ENCODE measurements around the gene ZNF845.

The ZNF845 gene

GRCh38 chr19:53374743-53375142, 41.2 kb downstream of the ZNF845 start:
- H3K4me3 ChIP-seq (ENCODE audit: low read depth, low read length), result no peak overlapping the region
- in situ Hi-C loops (cut with HindIII; ENCODE audit: low sequenced_read_pairs), result no loop called here
- no peak for TF ChIP-seq CTCF (IDR thresholded peaks at IDR 0.05; ENCODE audit: low read depth, low read length, missing control alignments)
- no peak for DNase-seq (ENCODE audit: low read depth)

GRCh38 chr19:53381376-53381775, 47.8 kb downstream of the ZNF845 start:
- TF ChIP-seq CTCF (IDR thresholded peaks at IDR 0.05; ENCODE audit: low read depth, low read length, missing control alignments), result no peak
- in situ Hi-C loops (cut with HindIII; ENCODE audit: low sequenced_read_pairs), result no loop called here
- no peak overlapping the region for H3K4me3 ChIP-seq (ENCODE audit: low read depth, low read length)
- no peak for DNase-seq (ENCODE audit: low read depth)

- no peak for DNase-seq (ENCODE audit: low read depth)
- H3K4me3 ChIP-seq (ENCODE audit: low read depth, low read length), result no peak overlapping the region
- in situ Hi-C loops (cut with HindIII; ENCODE audit: low sequenced_read_pairs), result no loop called here
- no peak for TF ChIP-seq CTCF (IDR thresholded peaks at IDR 0.05; ENCODE audit: low read depth, low read length, missing control alignments)
Measured at GRCh38 chr19:53388168-53388567, 54.6 kb downstream of the ZNF845 start.

- no peak for TF ChIP-seq CTCF (IDR thresholded peaks at IDR 0.05; ENCODE audit: low read depth, low read length, missing control alignments)
- DNase-seq (ENCODE audit: low read depth), result no peak
- in situ Hi-C loops (cut with HindIII; ENCODE audit: low sequenced_read_pairs), result no loop called here
- H3K4me3 ChIP-seq (ENCODE audit: low read depth, low read length), result no peak overlapping the region
Measured at GRCh38 chr19:53388904-53389303, 55.4 kb downstream of the ZNF845 start.

- no peak for TF ChIP-seq CTCF (IDR thresholded peaks at IDR 0.05; ENCODE audit: low read depth, low read length, missing control alignments)
- no peak for DNase-seq (ENCODE audit: low read depth)
- H3K4me3 ChIP-seq (ENCODE audit: low read depth, low read length), result no peak overlapping the region
- in situ Hi-C loops (cut with HindIII; ENCODE audit: low sequenced_read_pairs), result no loop called here
Measured at GRCh38 chr19:53389571-53389970, 56.0 kb downstream of the ZNF845 start.

- no peak for TF ChIP-seq CTCF (IDR thresholded peaks at IDR 0.05; ENCODE audit: low read depth, low read length, missing control alignments)
- no peak overlapping the region for H3K4me3 ChIP-seq (ENCODE audit: low read depth, low read length)
- DNase-seq (ENCODE audit: low read depth), result no peak
- in situ Hi-C loops (cut with HindIII; ENCODE audit: low sequenced_read_pairs), result no loop called here
Measured at GRCh38 chr19:53389978-53390377, 56.4 kb downstream of the ZNF845 start.

GRCh38 chr19:53394522-53394973, 61.0 kb downstream of the ZNF845 start:
- no peak for TF ChIP-seq CTCF (IDR thresholded peaks at IDR 0.05; ENCODE audit: low read depth, low read length, missing control alignments)
- in situ Hi-C loops (cut with HindIII; ENCODE audit: low sequenced_read_pairs), result no loop called here
- no peak for DNase-seq (ENCODE audit: low read depth)
- H3K4me3 ChIP-seq (ENCODE audit: low read depth, low read length), result peak overlapping the region; percentile 63

Measured in astrocyte of the cerebellum (primary cell).